Activated T-cell treated with anti-CD3 and anti-CD28 coated beads, Interleukin-2, amount 50 U/mL, for 4 hours (primary cell): ENCODE data around the gene SSC5D. TPM values are rescaled to one million over a fixed set of nuclear protein-coding genes. Genes with fewer than 3 reads are reported as not detected.

ENCODE experiments used
- ATAC-seq, 2 donors: fragments of 200-7000 bp; cut with Tn5 transposase; one replicate each; pipeline ENCODE4 v1.10.0; 2021
- DNase-seq: peaks from one replicate; pipeline ENCODE4 v3.0.0-alpha.2; 2020
- H3K27me3 Mint-ChIP-seq: one replicate; pipeline ENCODE4 v1.8.0; 2021; ENCODE audit warnings: low read depth, mixed read lengths
- H3K36me3 Mint-ChIP-seq: one replicate; pipeline ENCODE4 v1.8.0; 2022; ENCODE audit warnings: mixed read lengths; ENCODE audit not compliant: insufficient read depth
- H3K4me1 Mint-ChIP-seq: one replicate; pipeline ENCODE4 v1.8.0; 2021; ENCODE audit warnings: low read depth, mixed read lengths
- H3K4me3 Mint-ChIP-seq: one replicate; pipeline ENCODE4 v1.8.0; 2021; ENCODE audit warnings: mild to moderate bottlenecking, moderate library complexity, mixed read lengths
- H3K9me3 Mint-ChIP-seq: one replicate; pipeline ENCODE4 v1.8.0; 2021; ENCODE audit warnings: mixed read lengths
- total RNA-seq, 3 donors: library from RNA; stranded (reverse); gene quantifications; one replicate each; pipeline ENCODE4 v1.2.1, GENCODE V29; 2021

Gene SSC5D
- total RNA-seq, 3 donors from 2014 or later, result 0.29 to 0.66 (median 0.38) TPM

GRCh38 chr19:55461974-55462626 is 26.1 kb upstream of the SSC5D start:
- peaks cover 19% of the 10 kb centered on the region for H3K4me1 Mint-ChIP-seq
- H3K9me3 Mint-ChIP-seq, result no peaks in the 10 kb centered on the region
- no peaks in the 10 kb centered on the region for H3K36me3 Mint-ChIP-seq
- ATAC-seq, result no peak
- no peak for DNase-seq
- H3K4me3 Mint-ChIP-seq, result peak overlapping the region; percentile 82
- H3K27me3 Mint-ChIP-seq, result no peaks in the 10 kb centered on the region

- H3K9me3 Mint-ChIP-seq, result no peaks in the 10 kb centered on the region
- H3K4me1 Mint-ChIP-seq, result peaks cover 19% of the 10 kb centered on the region
- ATAC-seq (no peak), DNase-seq (no peak)
- H3K36me3 Mint-ChIP-seq, result no peaks in the 10 kb centered on the region
- peak overlapping the region; percentile 82 for H3K4me3 Mint-ChIP-seq
- H3K27me3 Mint-ChIP-seq, result no peaks in the 10 kb centered on the region
Measured at GRCh38 chr19:55462722-55463121, 25.5 kb upstream of the SSC5D start.

GRCh38 chr19:55463583-55464031 is 24.6 kb upstream of the SSC5D start:
- H3K4me3 Mint-ChIP-seq, result no peak overlapping the region
- H3K36me3 Mint-ChIP-seq, result no peaks in the 10 kb centered on the region
- ATAC-seq (no peak), DNase-seq (no peak)
- no peaks in the 10 kb centered on the region for H3K9me3 Mint-ChIP-seq
- peaks cover 20% of the 10 kb centered on the region for H3K4me1 Mint-ChIP-seq
- no peaks in the 10 kb centered on the region for H3K27me3 Mint-ChIP-seq

GRCh38 chr19:55464039-55464661 is 24.1 kb upstream of the SSC5D start:
- Mint-ChIP-seq H3K27me3 (no peaks in the 10 kb centered on the region), H3K4me1 (peaks cover 20% of the 10 kb centered on the region), H3K9me3 (no peaks in the 10 kb centered on the region), H3K4me3 (no peak overlapping the region), H3K36me3 (no peaks in the 10 kb centered on the region)
- DNase-seq (no peak), ATAC-seq (no peak)

- Mint-ChIP-seq H3K27me3 (no peaks in the 10 kb centered on the region), H3K9me3 (no peaks in the 10 kb centered on the region)
- ATAC-seq, result no peak
Measured at GRCh38 chr19:55464662-55465054, 23.6 kb upstream of the SSC5D start, which contains the start of gene C19orf85. C19orf85 (minus strand) TSS chr19:55464751; CDS start chr19:55464554, 197 bp downstream.

GRCh38 chr19:55465460-55466240 is 22.6 kb upstream of the SSC5D start:
- no peaks in the 10 kb centered on the region for H3K27me3 Mint-ChIP-seq

More at GRCh38 chr19:55464662-55465054, 23.6 kb upstream of the SSC5D start, which contains the start of gene C19orf85:
- no peak for DNase-seq
- Mint-ChIP-seq H3K36me3 (no peaks in the 10 kb centered on the region), H3K4me1 (peaks cover 20% of the 10 kb centered on the region), H3K4me3 (no peak within 1 kb of the TSS)

GRCh38 chr19:55466241-55466614 is 22.0 kb upstream of the SSC5D start:
- Mint-ChIP-seq H3K4me1 (peaks cover 11% of the 10 kb centered on the region), H3K4me3 (no peak overlapping the region), H3K9me3 (no peaks in the 10 kb centered on the region), H3K27me3 (no peaks in the 10 kb centered on the region), H3K36me3 (no peaks in the 10 kb centered on the region)
- no peak for DNase-seq
- no peak for ATAC-seq

More at GRCh38 chr19:55465460-55466240, 22.6 kb upstream of the SSC5D start:
- no peak for ATAC-seq
- DNase-seq, result no peak
- peaks cover 14% of the 10 kb centered on the region for H3K4me1 Mint-ChIP-seq
- H3K4me3 Mint-ChIP-seq, result no peak overlapping the region
- no peaks in the 10 kb centered on the region for H3K36me3 Mint-ChIP-seq
- H3K9me3 Mint-ChIP-seq, result no peaks in the 10 kb centered on the region

GRCh38 chr19:55467236-55468053 is 20.8 kb upstream of the SSC5D start:
- ATAC-seq, result peak; percentile 95 to 96
- Mint-ChIP-seq H3K9me3 (no peaks in the 10 kb centered on the region), H3K4me1 (peaks cover 2% of the 10 kb centered on the region), H3K4me3 (no peak overlapping the region), H3K27me3 (no peaks in the 10 kb centered on the region), H3K36me3 (no peaks in the 10 kb centered on the region)
- DNase-seq, result peak; percentile 63

GRCh38 chr19:55468054-55468393 is 20.2 kb upstream of the SSC5D start:
- ATAC-seq (peak in 1 of 2 donors; percentile 14), DNase-seq (no peak)
- Mint-ChIP-seq H3K27me3 (no peaks in the 10 kb centered on the region), H3K36me3 (no peaks in the 10 kb centered on the region), H3K4me3 (no peak overlapping the region), H3K9me3 (no peaks in the 10 kb centered on the region), H3K4me1 (peaks cover 1% of the 10 kb centered on the region)

- H3K36me3 Mint-ChIP-seq, result no peaks in the 10 kb centered on the region
- H3K9me3 Mint-ChIP-seq, result no peaks in the 10 kb centered on the region
- peaks cover 7% of the 10 kb centered on the region for H3K4me1 Mint-ChIP-seq
- no peak overlapping the region for H3K4me3 Mint-ChIP-seq
- no peaks in the 10 kb centered on the region for H3K27me3 Mint-ChIP-seq
- ATAC-seq (no peak), DNase-seq (no peak)
Measured at GRCh38 chr19:55471266-55471665, 17.0 kb upstream of the SSC5D start.

GRCh38 chr19:55472463-55472862 is 15.8 kb upstream of the SSC5D start:
- H3K36me3 Mint-ChIP-seq, result no peaks in the 10 kb centered on the region
- ATAC-seq, result no peak
- DNase-seq, result no peak
- H3K4me3 Mint-ChIP-seq, result no peak overlapping the region
- peaks cover 10% of the 10 kb centered on the region for H3K4me1 Mint-ChIP-seq
- no peaks in the 10 kb centered on the region for H3K27me3 Mint-ChIP-seq
- H3K9me3 Mint-ChIP-seq, result no peaks in the 10 kb centered on the region

GRCh38 chr19:55473225-55474012 is 14.8 kb upstream of the SSC5D start:
- H3K9me3 Mint-ChIP-seq, result no peaks in the 10 kb centered on the region
- no peaks in the 10 kb centered on the region for H3K27me3 Mint-ChIP-seq
- H3K36me3 Mint-ChIP-seq, result no peaks in the 10 kb centered on the region
- DNase-seq (no peak), ATAC-seq (no peak)
- H3K4me3 Mint-ChIP-seq, result no peak overlapping the region
- H3K4me1 Mint-ChIP-seq, result peaks cover 16% of the 10 kb centered on the region
